MG63 (cell line): Measurements from ENCODE around the gene ALMS1. TPM values are rescaled to one million over a fixed set of nuclear protein-coding genes. Genes with fewer than 3 reads are reported as not detected.
A peak's percentile ranks its signal among the peaks of the same experiment; 100 is the strongest.
"Not testable (repeated sequence)": the region's sequence is repeated elsewhere in the genome, so short reads cannot be mapped to it uniquely, and the experiment has no call there.

ENCODE experiments used
- DNase-seq: peaks from one replicate; pipeline ENCODE4 v3.0.0-alpha.2; 2020
- H3K27me3 ChIP-seq: fragments of 250-450 bp; sonication (Bioruptor Pico); 2 replicates; pipeline ENCODE4 v1.5.1; 2020; ENCODE audit warnings: mild to moderate bottlenecking, moderate library complexity
- H3K36me3 ChIP-seq: fragments of 250-450 bp; sonication (Bioruptor Pico); 2 replicates; pipeline ENCODE4 v1.5.1; 2020; ENCODE audit warnings: mild to moderate bottlenecking, moderate library complexity
- H3K4me3 ChIP-seq: fragments of 250-450 bp; sonication (Bioruptor Pico); 2 replicates; pipeline ENCODE4 v1.5.1; 2020; ENCODE audit warnings: mild to moderate bottlenecking, moderate library complexity
- H3K9me3 ChIP-seq: fragments of 250-450 bp; sonication (Bioruptor Pico); 2 replicates; pipeline ENCODE4 v1.5.1; 2020; ENCODE audit warnings: mild to moderate bottlenecking, moderate library complexity
- total RNA-seq: library from RNA; depleted of rRNA; stranded (reverse); fragments of >200 nt; shearing (Covaris generic); gene quantifications from 2 replicates; pipeline ENCODE4 v1.2.3, GENCODE V29; 2014; ENCODE audit warnings: low replicate concordance; rRNA removed

Gene ALMS1
- 7.1 and 10.8 TPM in 2 replicates for total RNA-seq

- Histone ChIP-seq H3K27me3 (peaks cover 8% of the 10 kb centered on the region), H3K36me3 (no peaks in the 10 kb centered on the region), H3K4me3 (peak within 1 kb of the TSS; percentile 97), H3K9me3 (no peaks in the 10 kb centered on the region)
- peak; percentile 88 for DNase-seq
These were observed at the start of gene ALMS1 for GRCh38 chr2:73385504-73386341. ALMS1 (plus strand) TSS chr2:73385836; CDS start chr2:73385869, 33 bp downstream.

- DNase-seq = no peak
- H3K36me3 ChIP-seq = no peaks in the 10 kb centered on the region
- no peak overlapping the region for H3K4me3 ChIP-seq
- peaks cover 4% of the 10 kb centered on the region for H3K9me3 ChIP-seq
- H3K27me3 ChIP-seq = peaks cover 4% of the 10 kb centered on the region; the same call in 1 of the 2 replicates
These were observed 47.8 kb upstream of the ALMS1 start for GRCh38 chr2:73337828-73338227.

- DNase-seq = no peak
- Histone ChIP-seq H3K27me3 (peaks cover 4% of the 10 kb centered on the region; the same call in 1 of the 2 replicates), H3K36me3 (no peaks in the 10 kb centered on the region), H3K9me3 (peaks cover 4% of the 10 kb centered on the region), H3K4me3 (no peak overlapping the region)
These were observed 46.4 kb upstream of the ALMS1 start for GRCh38 chr2:73339201-73339600.

GRCh38 chr2:73341039-73341438 lies 44.6 kb upstream of the ALMS1 start:
- H3K4me3 ChIP-seq = no peak overlapping the region
- DNase-seq = no peak
- peaks cover 4% of the 10 kb centered on the region; the same call in 1 of the 2 replicates for H3K27me3 ChIP-seq
- H3K36me3 ChIP-seq = no peaks in the 10 kb centered on the region
- no peaks in the 10 kb centered on the region for H3K9me3 ChIP-seq

- Histone ChIP-seq H3K4me3 (no peak overlapping the region), H3K9me3 (no peaks in the 10 kb centered on the region), H3K36me3 (no peaks in the 10 kb centered on the region), H3K27me3 (peaks cover 14% of the 10 kb centered on the region)
- DNase-seq = no peak
These were observed 41.6 kb upstream of the ALMS1 start for GRCh38 chr2:73343992-73344391.

GRCh38 chr2:73344747-73345146 lies 40.9 kb upstream of the ALMS1 start:
- H3K36me3 ChIP-seq, H3K4me3 ChIP-seq: not testable (repeated sequence)

GRCh38 chr2:73350035-73350691 lies 35.5 kb upstream of the ALMS1 start:
- H3K9me3 ChIP-seq = no peaks in the 10 kb centered on the region
- no peak for DNase-seq
- peaks cover 23% of the 10 kb centered on the region for H3K27me3 ChIP-seq
- no peaks in the 10 kb centered on the region for H3K36me3 ChIP-seq
- no peak overlapping the region for H3K4me3 ChIP-seq

More at GRCh38 chr2:73344747-73345146, 40.9 kb upstream of the ALMS1 start:
- peaks cover 18% of the 10 kb centered on the region for H3K27me3 ChIP-seq
- DNase-seq, H3K9me3 ChIP-seq: not testable (repeated sequence)

GRCh38 chr2:73356097-73356496 lies 29.5 kb upstream of the ALMS1 start:
- Histone ChIP-seq H3K9me3 (no peaks in the 10 kb centered on the region), H3K36me3 (no peaks in the 10 kb centered on the region), H3K27me3 (no peaks in the 10 kb centered on the region), H3K4me3 (no peak overlapping the region)
- DNase-seq = no peak

GRCh38 chr2:73359915-73360697 lies 25.5 kb upstream of the ALMS1 start:
- Histone ChIP-seq H3K4me3 (no peak overlapping the region), H3K36me3 (no peaks in the 10 kb centered on the region), H3K27me3 (peaks cover 6% of the 10 kb centered on the region), H3K9me3 (peaks cover 3% of the 10 kb centered on the region; the same call in 1 of the 2 replicates)
- DNase-seq = no peak

- Histone ChIP-seq H3K36me3 (no peaks in the 10 kb centered on the region), H3K4me3 (no peak overlapping the region), H3K9me3 (peaks cover 3% of the 10 kb centered on the region; the same call in 1 of the 2 replicates), H3K27me3 (peaks cover 13% of the 10 kb centered on the region)
- DNase-seq = no peak
These were observed 19.6 kb upstream of the ALMS1 start for GRCh38 chr2:73366060-73366459.

GRCh38 chr2:73368781-73369180 lies 16.9 kb upstream of the ALMS1 start:
- Histone ChIP-seq H3K9me3 (no peaks in the 10 kb centered on the region), H3K27me3 (peaks cover 25% of the 10 kb centered on the region), H3K36me3 (no peaks in the 10 kb centered on the region), H3K4me3 (no peak overlapping the region)
- DNase-seq = no peak

GRCh38 chr2:73370348-73370747 lies 15.3 kb upstream of the ALMS1 start:
- H3K36me3 ChIP-seq = no peaks in the 10 kb centered on the region
- DNase-seq = no peak
- peaks cover 22% of the 10 kb centered on the region for H3K27me3 ChIP-seq
- H3K4me3 ChIP-seq = no peak overlapping the region
- no peaks in the 10 kb centered on the region for H3K9me3 ChIP-seq

- no peak overlapping the region for H3K4me3 ChIP-seq
- H3K27me3 ChIP-seq = peaks cover 25% of the 10 kb centered on the region
- no peaks in the 10 kb centered on the region for H3K36me3 ChIP-seq
- no peak for DNase-seq
- H3K9me3 ChIP-seq = no peaks in the 10 kb centered on the region
These were observed 12.3 kb upstream of the ALMS1 start for GRCh38 chr2:73373344-73373743.

- Histone ChIP-seq H3K9me3 (no peaks in the 10 kb centered on the region), H3K36me3 (no peaks in the 10 kb centered on the region), H3K27me3 (peaks cover 28% of the 10 kb centered on the region), H3K4me3 (no peak overlapping the region)
- DNase-seq = no peak
These were observed 11.4 kb upstream of the ALMS1 start for GRCh38 chr2:73374269-73374668.

- no peak for DNase-seq
- Histone ChIP-seq H3K9me3 (no peaks in the 10 kb centered on the region), H3K27me3 (peaks cover 23% of the 10 kb centered on the region)
These were observed 9.0 kb upstream of the ALMS1 start for GRCh38 chr2:73376681-73377080.

GRCh38 chr2:73383036-73383435 lies 2.6 kb upstream of the ALMS1 start:
- no peak overlapping the region for H3K4me3 ChIP-seq
- DNase-seq = no peak
- H3K27me3 ChIP-seq = peaks cover 13% of the 10 kb centered on the region
- no peaks in the 10 kb centered on the region for H3K9me3 ChIP-seq
- no peaks in the 10 kb centered on the region for H3K36me3 ChIP-seq

More at GRCh38 chr2:73376681-73377080, 9.0 kb upstream of the ALMS1 start:
- Histone ChIP-seq H3K36me3 (no peaks in the 10 kb centered on the region), H3K4me3 (no peak overlapping the region)

GRCh38 chr2:73385123-73385503 lies 523 bp upstream of the ALMS1 start:
- peak overlapping the region; percentile 97 for H3K4me3 ChIP-seq
- H3K9me3 ChIP-seq = no peaks in the 10 kb centered on the region
- DNase-seq = no peak
- H3K36me3 ChIP-seq = no peaks in the 10 kb centered on the region
- H3K27me3 ChIP-seq = peaks cover 8% of the 10 kb centered on the region
